Medulla oblongata (tissue), 1 donor: ENCODE data around the gene APOBEC3F.
"Not testable (repeated sequence)": the region's sequence is repeated elsewhere in the genome, so short reads cannot be mapped to it uniquely, and the experiment has no call there.

ENCODE experiments used
- DNase-seq: peaks from one replicate; pipeline ENCODE4 v3.0.0-alpha.2; 2015; ENCODE audit errors: extremely low spot score

Gene APOBEC3F

GRCh38 chr22:39073981-39074380 lies 33.3 kb downstream of the APOBEC3F start:
- no peak for DNase-seq

GRCh38 chr22:39076155-39077025 lies 35.7 kb downstream of the APOBEC3F start:
- not testable (repeated sequence) for DNase-seq

- DNase-seq, result peak; percentile 54
Observed at GRCh38 chr22:39077026-39077840, 36.6 kb downstream of the APOBEC3F start, which contains the start of gene APOBEC3G. Gene APOBEC3G, plus strand, starts transcription at chr22:39077275. Its CDS starts 87 bp downstream, at chr22:39077362.

DNA sequence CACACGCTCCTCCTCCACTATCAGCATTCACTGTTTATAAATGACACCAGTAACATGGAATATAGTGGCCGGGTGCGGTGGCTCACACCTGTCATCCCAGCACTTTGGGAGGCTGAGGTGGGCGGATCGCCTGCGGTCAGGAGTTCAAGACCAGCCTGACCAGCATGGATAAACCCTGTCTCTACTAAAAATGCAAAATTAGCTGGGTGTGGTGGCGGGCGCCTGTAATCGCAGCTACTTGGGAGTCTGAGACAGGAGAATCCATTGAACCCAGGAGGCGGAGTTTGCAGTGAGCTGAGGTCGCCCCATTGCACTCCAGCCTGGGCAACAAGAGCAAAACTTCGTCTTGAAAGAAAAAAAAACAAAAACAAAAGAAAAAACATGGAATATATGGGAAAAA lies 37.2 kb downstream of the APOBEC3F start:
- not testable (repeated sequence) for DNase-seq

- no peak for DNase-seq
Observed at GRCh38 chr22:39078329-39078728, 37.7 kb downstream of the APOBEC3F start.

DNA sequence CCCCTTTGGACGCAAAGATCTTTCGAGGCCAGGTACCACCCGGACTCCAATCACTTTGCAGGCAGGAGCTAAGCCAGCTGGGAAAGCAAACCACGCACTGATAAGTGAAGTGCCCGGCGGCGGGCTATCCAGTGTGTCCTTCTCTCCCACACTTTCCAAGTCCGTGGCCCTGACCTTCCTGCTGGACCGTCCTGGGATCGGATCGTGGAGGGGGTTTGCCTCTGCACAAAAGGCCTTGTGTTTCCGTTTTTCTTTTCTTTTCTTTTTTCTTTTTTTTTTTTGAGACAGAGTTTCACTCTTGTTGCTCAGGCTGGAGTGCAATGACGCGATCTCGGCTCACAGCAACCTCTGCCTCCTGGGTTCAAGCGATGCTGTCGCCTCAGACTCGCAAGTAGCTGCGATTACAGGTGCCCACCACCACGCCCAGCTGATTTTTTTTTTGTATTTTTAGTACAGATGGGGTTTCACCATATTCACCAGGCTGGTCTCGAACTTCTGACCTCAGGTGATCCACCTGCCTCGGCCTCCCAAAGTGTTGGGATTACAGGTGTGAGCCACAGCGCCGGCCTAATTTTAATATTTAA lies 38.5 kb downstream of the APOBEC3F start:
- not testable (repeated sequence) for DNase-seq

- DNase-seq, result no peak
Observed at GRCh38 chr22:39080052-39080762, 39.5 kb downstream of the APOBEC3F start.

GRCh38 chr22:39081016-39081415 lies 40.4 kb downstream of the APOBEC3F start:
- DNase-seq, result no peak

- no peak for DNase-seq
Observed at GRCh38 chr22:39081598-39081997, 40.9 kb downstream of the APOBEC3F start.

- no peak for DNase-seq
Observed at GRCh38 chr22:39083212-39084165, 42.8 kb downstream of the APOBEC3F start.

DNA sequence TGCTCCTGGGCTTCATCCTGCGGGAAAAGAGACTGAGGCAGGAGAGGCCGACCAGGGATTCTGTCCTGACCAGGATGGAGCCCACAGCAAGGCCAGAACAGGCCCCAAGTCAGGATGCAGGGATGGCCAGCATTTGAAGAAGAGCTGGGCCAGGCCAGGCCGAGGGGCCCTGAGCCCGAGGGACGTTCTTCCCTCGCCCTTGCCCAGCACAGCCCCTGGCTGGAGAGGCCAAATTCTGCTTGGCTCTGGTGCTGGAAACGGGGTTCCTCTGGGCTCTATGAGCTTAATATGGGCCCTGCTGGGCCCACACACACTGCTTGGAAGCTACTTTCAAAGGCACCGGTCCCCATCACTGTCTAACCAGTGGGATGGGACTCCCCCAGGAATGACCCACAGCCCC lies 44.0 kb downstream of the APOBEC3F start:
- no peak for DNase-seq

- no peak for DNase-seq
Observed at GRCh38 chr22:39087098-39087497, 46.4 kb downstream of the APOBEC3F start.

DNA sequence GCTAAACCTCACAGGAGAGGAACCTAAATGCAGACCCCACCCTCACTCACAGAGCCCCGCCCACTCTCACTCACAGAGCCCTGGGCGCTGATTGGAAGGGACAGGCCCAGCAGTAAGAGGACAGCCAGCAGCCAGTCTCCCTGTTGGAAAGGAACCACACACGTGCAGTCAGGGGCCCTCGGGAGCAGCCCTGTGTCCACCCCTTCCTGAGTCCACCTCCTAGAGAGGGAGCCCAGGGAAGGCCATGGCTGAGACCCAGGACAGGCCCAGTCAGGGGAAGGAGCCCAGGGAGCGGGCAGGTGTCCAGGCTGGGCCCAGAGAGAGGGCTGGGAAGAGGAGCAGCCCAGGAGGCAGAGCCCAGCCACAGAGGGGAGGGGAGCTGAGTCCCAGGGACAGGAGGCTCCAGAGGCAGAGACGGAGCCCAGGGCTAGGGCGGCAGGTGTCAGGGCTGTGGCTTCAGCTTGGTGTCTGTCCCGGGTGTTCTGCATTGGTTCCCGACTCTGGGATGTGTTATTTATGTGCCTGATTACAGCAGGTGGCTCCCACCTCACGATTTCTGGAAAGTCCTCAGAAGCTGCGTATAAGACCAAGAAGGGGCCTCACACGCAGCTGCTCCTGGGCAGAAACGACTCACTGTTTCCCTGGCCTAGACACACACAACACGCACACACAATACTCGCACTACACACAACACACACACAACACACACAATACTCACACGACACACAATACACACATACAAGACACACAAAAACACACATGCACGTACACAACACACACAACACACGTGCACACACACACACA lies 47.4 kb downstream of the APOBEC3F start:
- DNase-seq, result peak; percentile 56

GRCh38 chr22:39088685-39089032 lies 48.0 kb downstream of the APOBEC3F start:
- no peak for DNase-seq

- DNase-seq, result no peak
Observed at GRCh38 chr22:39089928-39090327, 49.3 kb downstream of the APOBEC3F start.

GRCh38 chr22:39090426-39091064 lies 49.9 kb downstream of the APOBEC3F start:
- DNase-seq, result no peak

DNA sequence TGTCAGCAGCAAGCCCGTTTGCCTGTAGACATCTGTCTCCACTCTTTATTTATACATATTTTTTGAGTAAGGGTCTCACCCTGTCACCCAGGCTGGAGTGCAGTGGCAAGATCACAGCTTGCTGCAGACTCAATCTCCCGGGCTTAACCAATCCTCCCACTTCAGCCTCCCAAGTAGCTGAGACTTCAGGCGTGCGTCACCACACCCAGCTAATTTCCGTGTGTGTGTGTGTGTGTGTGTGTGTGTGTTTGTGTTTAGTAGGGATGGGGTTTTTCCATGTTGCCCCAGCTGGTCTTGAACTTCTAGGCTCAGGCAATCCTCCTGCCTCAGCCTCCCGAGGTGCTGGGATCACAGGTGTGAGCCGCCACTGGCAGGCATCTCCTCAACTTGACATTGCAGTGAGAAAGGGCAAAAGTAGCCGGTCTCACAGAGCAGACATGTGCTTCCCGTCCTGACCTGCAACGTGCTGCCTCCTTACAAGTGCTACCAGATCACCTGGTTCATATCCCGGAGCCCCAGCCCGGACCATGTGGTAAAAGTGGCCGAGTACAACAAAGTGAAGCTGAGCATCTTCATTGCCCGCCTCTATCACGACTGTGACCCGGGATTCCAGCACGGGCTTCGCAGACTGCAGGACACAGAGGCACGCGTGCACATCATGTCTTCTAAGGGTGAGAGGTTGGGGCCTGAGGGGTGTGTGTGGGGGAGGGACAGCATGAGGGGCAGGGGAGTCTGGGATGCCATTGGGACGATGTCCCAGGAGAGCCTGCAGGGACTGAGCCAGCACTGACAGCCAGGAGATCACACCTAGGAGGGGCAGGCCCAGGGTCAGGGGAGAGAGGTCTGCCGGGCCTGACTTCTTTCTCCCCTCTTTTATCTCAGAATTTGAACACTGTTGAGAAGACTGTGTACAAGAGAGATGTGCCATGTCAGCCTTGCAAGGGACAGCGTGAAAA lies 50.7 kb downstream of the APOBEC3F start:
- DNase-seq, result no peak
